Colonic mucosa (tissue), 4 donors: ENCODE measurements around the gene WNK2. TPM values are rescaled to one million over a fixed set of nuclear protein-coding genes. Genes with fewer than 3 reads are reported as not detected.

Source experiments
- DNase-seq: peaks from one replicate; pipeline ENCODE4 v3.0.0-alpha.2; 2020
- H3K27ac ChIP-seq: fragments of 200-600 bp; one replicate; pipeline ENCODE4 v1.8.0; 2021
- H3K27me3 ChIP-seq: fragments of 200-600 bp; one replicate; pipeline ENCODE4 v1.8.0; 2021
- H3K36me3 ChIP-seq: fragments of 200-600 bp; one replicate; pipeline ENCODE4 v1.8.0; 2021
- H3K4me1 ChIP-seq: fragments of 200-600 bp; one replicate; pipeline ENCODE4 v1.8.0; 2021; ENCODE audit warnings: mild to moderate bottlenecking
- H3K4me3 ChIP-seq: fragments of 200-600 bp; one replicate; pipeline ENCODE4 v1.8.0; 2021
- H3K9ac ChIP-seq, 2 donors: one replicate each; pipeline ENCODE4 v1.7.0; 2013; ENCODE audit warnings: control low read depth in 2 of 2, low read depth in 2 of 2, low read length in 2 of 2
- H3K9me3 ChIP-seq: fragments of 200-600 bp; one replicate; pipeline ENCODE4 v1.8.0; 2021
- intact Hi-C: fragments of 100-400 bp; cut with DNase I; formaldehyde crosslinking; loops from one replicate; pipeline ENCODE4 v1.14.1; 2022
- total RNA-seq, 2 donors: library from RNA; stranded (reverse); fragmentation: NEBNext Ultra II Directional in 1 of 2; extraction: Animal tissue kit (Norgen Biotek cat#: 25700) in 1 of 2; gene quantifications; one replicate each; pipeline ENCODE4 v1.2.1, GENCODE V29; 2021
- TF ChIP-seq, protein P1 (sequence below): fragments of 200-600 bp; IDR thresholded peaks from one replicate; pipeline ENCODE4 v1.8.0; 2022; ENCODE audit warnings: antibody characterized with exemption, mild to moderate bottlenecking
- donor health status: healthy.
- donor health status: DM: no; HTN: no; CAD: no.
- donor health status: DM: no; HTN: no; CAD: no.

The WNK2 gene
- total RNA-seq, 2 donors from 2014 or later: 161 to 238 TPM

DNA sequence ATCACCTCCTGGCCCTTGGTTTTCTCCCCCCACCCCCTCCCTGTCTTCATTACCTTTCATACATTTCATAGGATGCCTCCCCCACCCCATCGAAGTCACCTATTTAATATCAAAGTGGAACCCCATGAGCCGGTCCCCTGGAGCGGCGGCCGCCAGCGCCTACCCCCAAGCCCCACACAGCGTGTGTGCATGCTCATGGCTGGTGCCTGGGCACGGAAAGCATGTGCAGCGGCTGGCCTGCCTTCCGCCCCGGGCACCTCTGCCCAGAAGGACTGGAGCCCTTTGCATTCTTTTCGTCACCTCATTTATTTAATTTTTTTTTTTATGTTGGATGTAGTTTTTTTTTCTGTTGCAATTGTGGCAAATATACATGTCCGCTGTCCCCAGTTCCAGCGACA, 116.2 kb downstream of the WNK2 start:
- Histone ChIP-seq H3K9me3 (no peaks in the 10 kb centered on the region), H3K36me3 (no peaks in the 10 kb centered on the region), H3K27me3 (no peaks in the 10 kb centered on the region), H3K27ac (no peak overlapping the region), H3K4me3 (no peak overlapping the region), H3K9ac (no peak overlapping the region), H3K4me1 (peaks cover 33% of the 10 kb centered on the region)
- intact Hi-C loops: no loop called here
- no peak for DNase-seq
- TF ChIP-seq, protein P1, sequence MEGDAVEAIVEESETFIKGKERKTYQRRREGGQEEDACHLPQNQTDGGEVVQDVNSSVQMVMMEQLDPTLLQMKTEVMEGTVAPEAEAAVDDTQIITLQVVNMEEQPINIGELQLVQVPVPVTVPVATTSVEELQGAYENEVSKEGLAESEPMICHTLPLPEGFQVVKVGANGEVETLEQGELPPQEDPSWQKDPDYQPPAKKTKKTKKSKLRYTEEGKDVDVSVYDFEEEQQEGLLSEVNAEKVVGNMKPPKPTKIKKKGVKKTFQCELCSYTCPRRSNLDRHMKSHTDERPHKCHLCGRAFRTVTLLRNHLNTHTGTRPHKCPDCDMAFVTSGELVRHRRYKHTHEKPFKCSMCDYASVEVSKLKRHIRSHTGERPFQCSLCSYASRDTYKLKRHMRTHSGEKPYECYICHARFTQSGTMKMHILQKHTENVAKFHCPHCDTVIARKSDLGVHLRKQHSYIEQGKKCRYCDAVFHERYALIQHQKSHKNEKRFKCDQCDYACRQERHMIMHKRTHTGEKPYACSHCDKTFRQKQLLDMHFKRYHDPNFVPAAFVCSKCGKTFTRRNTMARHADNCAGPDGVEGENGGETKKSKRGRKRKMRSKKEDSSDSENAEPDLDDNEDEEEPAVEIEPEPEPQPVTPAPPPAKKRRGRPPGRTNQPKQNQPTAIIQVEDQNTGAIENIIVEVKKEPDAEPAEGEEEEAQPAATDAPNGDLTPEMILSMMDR: no peak

DNA sequence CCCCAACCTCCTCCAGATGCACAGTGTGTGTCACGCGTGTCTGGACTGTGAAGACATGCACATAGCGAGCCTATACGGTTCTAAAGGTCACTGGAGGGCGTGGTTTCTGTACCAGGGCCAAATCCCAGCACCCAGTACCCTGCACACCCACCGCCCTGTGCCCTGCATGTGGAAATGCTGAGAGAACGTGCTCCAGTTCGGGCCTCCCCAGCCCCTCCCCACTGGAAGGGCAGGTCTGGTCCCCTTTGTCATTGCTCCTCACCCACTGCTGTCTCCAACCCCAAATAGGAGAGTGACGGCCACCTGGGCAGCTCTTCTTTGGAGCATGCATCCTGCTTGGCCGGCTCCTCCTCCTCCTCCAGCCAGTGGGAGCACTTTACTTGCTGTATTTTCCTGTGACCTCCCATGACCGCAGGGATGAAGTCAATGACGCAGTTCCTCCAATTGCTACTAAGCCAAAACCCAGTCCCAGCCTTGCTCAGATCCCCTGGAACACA, 116.7 kb downstream of the WNK2 start:
- Histone ChIP-seq H3K9me3 (no peaks in the 10 kb centered on the region), H3K36me3 (no peaks in the 10 kb centered on the region), H3K9ac (peak overlapping the region in 1 of 2 donors; percentile 51), H3K27ac (no peak overlapping the region), H3K4me3 (no peak overlapping the region), H3K4me1 (peaks cover 31% of the 10 kb centered on the region), H3K27me3 (no peaks in the 10 kb centered on the region)
- DNase-seq: peak; percentile 81
- intact Hi-C loops: no loop called here
- TF ChIP-seq, protein P1: no peak

DNA sequence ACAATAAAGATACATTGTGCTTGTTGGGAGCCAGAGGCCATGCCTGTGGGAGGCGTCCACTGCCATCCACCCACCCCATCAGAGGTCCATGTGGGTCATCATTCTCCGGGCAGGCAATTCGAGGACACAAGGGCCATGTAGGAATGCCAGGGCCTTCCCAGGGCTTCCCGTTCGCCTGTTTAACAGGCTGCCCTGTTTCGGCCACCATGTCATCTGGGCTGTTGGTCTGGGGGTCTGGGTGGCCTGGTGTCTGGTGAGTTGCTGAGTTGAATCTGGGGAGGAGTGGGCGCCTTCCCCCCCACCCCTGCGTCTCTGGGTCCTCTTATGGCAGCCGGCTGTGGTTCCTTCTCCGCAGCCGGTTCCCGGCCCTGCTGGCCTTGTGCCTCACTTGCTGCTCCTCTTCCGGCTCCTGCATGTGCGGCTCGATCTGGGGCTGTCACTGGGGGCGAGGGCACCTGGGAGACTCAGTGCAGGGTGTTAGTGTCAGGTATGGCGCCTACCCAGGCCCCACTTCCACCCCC, 117.4 kb downstream of the WNK2 start:
- peak; percentile 18 for DNase-seq
- Histone ChIP-seq H3K9me3 (no peaks in the 10 kb centered on the region), H3K27me3 (no peaks in the 10 kb centered on the region), H3K4me1 (peaks cover 31% of the 10 kb centered on the region), H3K27ac (no peak overlapping the region), H3K36me3 (no peaks in the 10 kb centered on the region), H3K4me3 (no peak overlapping the region), H3K9ac (no peak overlapping the region)
- TF ChIP-seq, protein P1: no peak
- intact Hi-C loops: no loop called here

DNA sequence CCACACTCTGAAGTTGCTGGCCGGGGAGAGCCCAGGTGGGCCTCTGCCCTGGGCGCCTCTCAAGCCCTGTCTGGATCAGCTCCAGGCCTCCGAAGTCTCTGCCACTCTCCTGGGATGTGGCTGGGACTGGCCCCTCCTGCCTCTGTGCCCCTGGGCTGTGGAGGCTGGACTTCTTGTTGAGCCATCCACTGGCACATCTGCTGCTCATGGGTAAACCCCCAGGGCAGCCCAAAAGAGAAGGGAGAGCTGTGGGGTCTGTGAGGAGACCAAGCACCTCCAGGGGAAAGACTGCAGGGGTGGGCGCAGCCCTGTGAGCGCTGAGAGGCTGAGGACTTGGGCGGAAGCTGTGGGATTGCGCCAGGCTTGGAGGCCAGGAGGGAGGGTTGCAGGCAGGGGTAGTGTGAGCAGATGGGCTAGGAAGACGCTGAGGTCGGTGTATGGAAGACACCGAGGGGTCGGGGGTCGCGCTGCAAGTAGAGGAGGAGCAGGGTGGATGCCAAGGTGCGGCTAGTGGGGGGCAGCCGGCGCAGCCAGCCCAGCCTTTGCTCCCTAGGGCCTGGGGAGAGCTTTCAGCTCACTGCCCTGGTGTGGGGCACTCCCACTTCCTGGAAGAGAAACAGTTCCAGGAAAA, 118.1 kb downstream of the WNK2 start:
- no peaks in the 10 kb centered on the region for H3K27me3 ChIP-seq

DNA sequence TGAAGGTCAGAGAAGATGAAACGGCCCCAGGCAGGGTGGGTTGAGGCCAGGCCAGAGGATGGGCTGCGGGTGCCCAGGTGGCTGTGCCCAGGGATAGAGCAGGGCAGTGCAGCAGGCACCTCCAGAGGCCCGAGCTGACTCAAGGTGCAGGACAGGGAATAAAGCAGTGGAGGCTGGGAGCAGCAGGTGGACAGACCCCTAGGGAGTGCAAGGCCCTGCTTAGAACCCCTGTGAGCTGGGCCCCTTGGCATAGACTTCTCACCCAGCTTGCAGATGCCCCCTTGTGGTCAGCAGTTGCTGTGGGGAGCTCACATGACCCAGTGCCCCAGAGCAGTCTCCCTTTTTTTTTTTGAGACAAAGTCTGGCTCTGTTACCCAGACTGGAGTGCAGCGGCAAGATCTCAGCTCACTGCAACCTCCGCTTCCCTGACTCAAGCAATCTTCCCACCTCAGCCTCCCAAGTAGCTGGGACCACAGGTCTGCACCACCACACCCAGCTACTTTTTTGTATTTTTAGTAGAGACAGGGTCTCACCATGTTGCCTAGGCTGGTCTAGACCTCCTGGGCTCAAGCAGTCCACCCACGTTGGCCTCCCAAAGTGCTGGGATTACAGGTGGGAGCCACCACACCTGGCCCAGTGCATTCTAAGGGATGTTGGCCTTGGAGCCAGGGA, 118.8 kb downstream of the WNK2 start:
- H3K27ac ChIP-seq: no peak overlapping the region
- intact Hi-C loops: loop anchor here (2.0 kb wide), 1 partner anchor 142 kb away; no protein-coding TSS in a partner anchor
- H3K4me1 ChIP-seq: peaks cover 25% of the 10 kb centered on the region
- no peak overlapping the region for H3K4me3 ChIP-seq
- no peaks in the 10 kb centered on the region for H3K27me3 ChIP-seq
- no peak overlapping the region for H3K9ac ChIP-seq
- no peaks in the 10 kb centered on the region for H3K36me3 ChIP-seq
- DNase-seq: peak; percentile 70
- TF ChIP-seq, protein P1: peak; percentile 51
- no peaks in the 10 kb centered on the region for H3K9me3 ChIP-seq

More for the DNA sequence above, 118.1 kb downstream of the WNK2 start:
- peak; percentile 17 for DNase-seq
- H3K36me3 ChIP-seq: no peaks in the 10 kb centered on the region
- H3K4me3 ChIP-seq: no peak overlapping the region
- H3K9ac ChIP-seq: peak overlapping the region in 1 of 2 donors; percentile 2
- no peak overlapping the region for H3K27ac ChIP-seq
- TF ChIP-seq, protein P1: no peak
- intact Hi-C loops: loop anchor here (2.0 kb wide), 1 partner anchor 141 kb away; no protein-coding TSS in a partner anchor
- no peaks in the 10 kb centered on the region for H3K9me3 ChIP-seq
- H3K4me1 ChIP-seq: peaks cover 31% of the 10 kb centered on the region
